ENCODE results near the gene ATXN7L1. TPM values are rescaled to one million over a fixed set of nuclear protein-coding genes. Genes with fewer than 3 reads are reported as not detected.

ATXN7L1 gene
- total RNA-seq, 6 experiments from 2014 or later: 7.1 to 15.7 (median 11.0) TPM

DNA sequence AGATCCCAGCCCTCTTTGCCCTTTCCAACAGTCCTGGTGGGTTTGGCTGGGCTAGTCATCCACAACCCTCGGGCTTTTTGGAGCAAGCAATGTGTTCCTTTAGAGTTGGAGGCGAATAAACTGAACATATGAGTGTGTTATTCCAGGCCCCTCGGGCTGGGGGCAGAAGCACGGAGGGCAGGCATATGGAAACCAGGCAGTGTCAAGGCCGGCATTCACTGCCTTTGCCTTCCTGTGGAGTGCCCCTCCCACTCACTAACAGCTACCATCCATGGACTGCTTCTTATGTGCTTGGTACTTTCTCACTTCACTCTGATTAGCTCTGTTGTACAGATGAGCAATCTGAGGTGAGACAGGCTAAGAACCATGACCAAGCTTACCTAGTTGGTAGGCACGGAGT is 241.2 kb downstream of the ATXN7L1 start:
- ATAC-seq (no peak), DNase-seq (no peak)
- no peak overlapping the region for H3K27ac ChIP-seq
- H3K27me3 ChIP-seq: no peaks in the 10 kb centered on the region
- H3K9me3 ChIP-seq: no peaks in the 10 kb centered on the region
- WGBS (ENCODE audit: insufficient coverage, low coverage, low lambda C conversion rate, missing lambda C conversion rate): 93% methylated on average over 4 of the region's 6 CpGs
- H3K4me1 ChIP-seq: no peaks in the 10 kb centered on the region
- no peak overlapping the region for H3K4me3 ChIP-seq
- H3K36me3 ChIP-seq: peaks cover 0 to 53% (median 9%) of the 10 kb centered on the region in 4 donors
- no peak for TF ChIP-seq POLR2A (IDR thresholded peaks at IDR 0.05)
- intact Hi-C loops (cut with DNase I): no loop called here

- no peaks in the 10 kb centered on the region for H3K27me3 ChIP-seq
- DNase-seq: no peak
- H3K4me3 ChIP-seq: no peak overlapping the region
- intact Hi-C loops (cut with DNase I): no loop called here
- H3K9me3 ChIP-seq: no peaks in the 10 kb centered on the region
- TF ChIP-seq, protein P1, sequence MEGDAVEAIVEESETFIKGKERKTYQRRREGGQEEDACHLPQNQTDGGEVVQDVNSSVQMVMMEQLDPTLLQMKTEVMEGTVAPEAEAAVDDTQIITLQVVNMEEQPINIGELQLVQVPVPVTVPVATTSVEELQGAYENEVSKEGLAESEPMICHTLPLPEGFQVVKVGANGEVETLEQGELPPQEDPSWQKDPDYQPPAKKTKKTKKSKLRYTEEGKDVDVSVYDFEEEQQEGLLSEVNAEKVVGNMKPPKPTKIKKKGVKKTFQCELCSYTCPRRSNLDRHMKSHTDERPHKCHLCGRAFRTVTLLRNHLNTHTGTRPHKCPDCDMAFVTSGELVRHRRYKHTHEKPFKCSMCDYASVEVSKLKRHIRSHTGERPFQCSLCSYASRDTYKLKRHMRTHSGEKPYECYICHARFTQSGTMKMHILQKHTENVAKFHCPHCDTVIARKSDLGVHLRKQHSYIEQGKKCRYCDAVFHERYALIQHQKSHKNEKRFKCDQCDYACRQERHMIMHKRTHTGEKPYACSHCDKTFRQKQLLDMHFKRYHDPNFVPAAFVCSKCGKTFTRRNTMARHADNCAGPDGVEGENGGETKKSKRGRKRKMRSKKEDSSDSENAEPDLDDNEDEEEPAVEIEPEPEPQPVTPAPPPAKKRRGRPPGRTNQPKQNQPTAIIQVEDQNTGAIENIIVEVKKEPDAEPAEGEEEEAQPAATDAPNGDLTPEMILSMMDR (IDR thresholded peaks at IDR 0.05): no peak
- TF ChIP-seq POLR2A (IDR thresholded peaks at IDR 0.05): no peak
- 48% methylated on average over 2 of the region's 2 CpGs for WGBS (ENCODE audit: insufficient coverage, low coverage, low lambda C conversion rate, missing lambda C conversion rate)
- ATAC-seq: no peak
- H3K27ac ChIP-seq: no peak overlapping the region
- H3K4me1 ChIP-seq: no peaks in the 10 kb centered on the region
- peaks cover 0 to 16% (median 6%) of the 10 kb centered on the region in 4 donors for H3K36me3 ChIP-seq
Observed at GRCh38 chr7:105625986-105626385, 250.4 kb downstream of the ATXN7L1 start.

DNA sequence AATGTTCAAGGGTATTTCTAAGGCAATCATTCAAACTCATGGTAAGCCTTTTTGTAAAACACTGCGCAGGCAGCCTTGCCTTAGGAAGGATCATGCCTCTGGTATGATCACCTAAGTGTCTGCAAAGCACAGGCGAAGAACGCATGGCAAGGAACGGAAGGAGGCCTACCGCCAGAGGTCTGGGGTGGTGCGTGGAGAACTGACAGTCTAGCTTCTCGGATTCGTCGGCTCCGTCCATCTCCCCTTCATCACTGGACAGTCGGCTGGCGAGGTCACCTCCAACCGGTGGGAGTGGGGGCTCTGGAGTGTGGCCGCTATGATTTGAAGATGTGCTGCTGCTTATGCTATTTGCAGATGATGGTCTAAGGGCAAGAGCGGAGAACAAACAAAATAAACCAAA is 252.5 kb downstream of the ATXN7L1 start:
- H3K9me3 ChIP-seq: no peaks in the 10 kb centered on the region
- no peak for DNase-seq

GRCh38 chr7:105623378-105623777 is 253.0 kb downstream of the ATXN7L1 start:
- TF ChIP-seq POLR2A (IDR thresholded peaks at IDR 0.05): no peak
- TF ChIP-seq, protein P1 (IDR thresholded peaks at IDR 0.05): no peak
- ATAC-seq: no peak
- Histone ChIP-seq H3K36me3 (peaks cover 0 to 22% (median 9%) of the 10 kb centered on the region in 4 donors), H3K27ac (no peak overlapping the region), H3K27me3 (no peaks in the 10 kb centered on the region), H3K9me3 (no peaks in the 10 kb centered on the region), H3K4me3 (no peak overlapping the region), H3K4me1 (no peaks in the 10 kb centered on the region)
- WGBS (ENCODE audit: insufficient coverage, low coverage, low lambda C conversion rate, missing lambda C conversion rate): 100% methylated on average over 1 of the region's 5 CpGs
- intact Hi-C loops (cut with DNase I): no loop called here
- no peak for DNase-seq

More for the DNA sequence above, 252.5 kb downstream of the ATXN7L1 start:
- 99% methylated on average over 13 of the region's 15 CpGs for WGBS (ENCODE audit: insufficient coverage, low coverage, low lambda C conversion rate, missing lambda C conversion rate)
- H3K27me3 ChIP-seq: no peaks in the 10 kb centered on the region
- peaks cover 0 to 16% (median 9%) of the 10 kb centered on the region in 4 donors for H3K36me3 ChIP-seq
- no peak overlapping the region for H3K27ac ChIP-seq
- H3K4me3 ChIP-seq: no peak overlapping the region
- ATAC-seq: no peak
- TF ChIP-seq, protein P1 (IDR thresholded peaks at IDR 0.05): no peak
- TF ChIP-seq POLR2A (IDR thresholded peaks at IDR 0.05): no peak
- intact Hi-C loops (cut with DNase I): no loop called here
- no peaks in the 10 kb centered on the region for H3K4me1 ChIP-seq

GRCh38 chr7:105622106-105622731 is 254.2 kb downstream of the ATXN7L1 start:
- TF ChIP-seq POLR2A (IDR thresholded peaks at IDR 0.05): no peak
- TF ChIP-seq, protein P1 (IDR thresholded peaks at IDR 0.05): no peak
- no peaks in the 10 kb centered on the region for H3K4me1 ChIP-seq
- H3K36me3 ChIP-seq: peaks cover 0 to 29% (median 9%) of the 10 kb centered on the region in 4 donors
- H3K27me3 ChIP-seq: no peaks in the 10 kb centered on the region
- no peak overlapping the region for H3K27ac ChIP-seq
- DNase-seq (no peak), ATAC-seq (no peak)
- intact Hi-C loops (cut with DNase I): no loop called here
- no peaks in the 10 kb centered on the region for H3K9me3 ChIP-seq
- WGBS (ENCODE audit: insufficient coverage, low coverage, low lambda C conversion rate, missing lambda C conversion rate): 86% methylated on average over 10 of the region's 15 CpGs
- H3K4me3 ChIP-seq: no peak overlapping the region
